Inflammatory macrophage treated with lipopolysaccharide for 4 hours (primary cell): Measurements from ENCODE around the gene XRCC2.
A peak's percentile ranks its signal among the peaks of the same experiment; 100 is the strongest.
"Not testable (repeated sequence)": the region's sequence is repeated elsewhere in the genome, so short reads cannot be mapped to it uniquely, and the experiment has no call there.

Experiments
- DNase-seq: peaks from one replicate; pipeline ENCODE4 v3.0.0-alpha.2; 2020

Gene XRCC2

DNA sequence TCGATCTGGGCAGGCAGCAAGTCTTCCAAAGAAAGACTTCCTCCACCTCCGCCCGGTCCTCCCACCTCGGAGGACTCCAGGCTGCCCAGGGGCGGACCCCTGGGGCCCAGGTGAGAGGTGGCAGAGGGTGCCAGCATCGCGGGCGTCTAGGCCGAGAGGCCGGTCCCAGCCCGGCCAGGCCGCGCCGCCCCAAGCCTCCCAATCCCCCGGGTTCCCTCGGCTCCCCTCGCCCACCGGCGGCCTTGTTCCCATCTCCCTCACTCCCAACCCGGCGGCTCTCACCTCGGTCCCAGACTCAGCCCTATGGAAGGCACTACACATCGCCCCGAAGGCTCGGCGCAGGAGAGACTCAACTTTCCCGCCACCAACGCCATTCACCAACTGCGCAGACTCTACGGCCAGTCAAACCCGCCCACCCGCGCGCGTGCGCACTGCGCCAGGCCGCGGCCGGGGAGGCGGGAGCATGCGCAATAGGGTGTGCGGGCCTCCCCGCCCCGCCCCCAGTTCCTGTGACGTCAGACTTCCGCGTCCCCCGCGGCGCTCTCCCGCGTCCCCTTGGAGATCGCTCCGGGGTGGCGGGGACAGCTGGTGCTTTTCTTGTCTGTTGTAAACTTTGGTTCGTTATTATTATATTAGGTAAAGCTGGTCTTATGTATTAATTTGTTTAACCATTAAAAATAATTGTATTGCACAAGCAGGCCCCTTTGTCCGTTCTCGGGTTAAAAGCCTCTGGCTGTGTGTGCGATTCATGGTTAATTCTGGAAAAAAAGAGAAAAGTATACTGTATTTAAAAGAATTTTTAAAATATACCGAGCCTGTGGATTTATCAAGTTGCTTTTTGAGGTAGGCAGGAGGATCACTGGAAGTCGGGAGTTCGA, at the start of gene XRCC2:
Gene XRCC2, minus strand, starts transcription at position 383 of the 878 bp plus-strand sequence. Its CDS starts 62 bp downstream, at position 321.
- peak; percentile 93 for DNase-seq

GRCh38 chr7:152723364-152723763, 47.4 kb upstream of the XRCC2 start:
- DNase-seq: no peak

GRCh38 chr7:152712412-152713042, 36.6 kb upstream of the XRCC2 start:
- not testable (repeated sequence) for DNase-seq

DNA sequence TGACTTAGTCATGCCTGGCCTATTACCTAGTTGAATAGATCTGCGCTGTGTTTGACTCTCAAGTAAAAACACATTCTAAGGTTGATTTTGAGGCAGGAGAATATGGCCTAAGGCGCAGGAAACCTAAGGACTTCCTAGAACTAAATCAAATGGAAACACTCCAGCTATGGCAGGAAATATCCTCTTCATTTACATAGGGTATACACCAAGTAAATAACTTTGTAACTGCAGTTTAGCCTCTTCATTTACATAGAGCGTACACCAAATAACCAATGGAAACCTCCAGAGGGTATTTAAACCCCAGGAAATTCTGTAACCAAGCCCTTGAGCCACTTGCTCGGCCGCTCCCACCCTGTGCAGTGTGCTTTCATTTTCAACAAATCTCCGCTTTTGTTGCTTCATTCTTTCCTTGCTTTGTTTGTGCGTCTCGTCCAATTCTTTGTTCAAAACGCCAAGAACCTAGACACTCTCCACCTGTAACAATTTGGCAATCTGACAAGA, 35.6 kb upstream of the XRCC2 start:
- DNase-seq: no peak

DNA sequence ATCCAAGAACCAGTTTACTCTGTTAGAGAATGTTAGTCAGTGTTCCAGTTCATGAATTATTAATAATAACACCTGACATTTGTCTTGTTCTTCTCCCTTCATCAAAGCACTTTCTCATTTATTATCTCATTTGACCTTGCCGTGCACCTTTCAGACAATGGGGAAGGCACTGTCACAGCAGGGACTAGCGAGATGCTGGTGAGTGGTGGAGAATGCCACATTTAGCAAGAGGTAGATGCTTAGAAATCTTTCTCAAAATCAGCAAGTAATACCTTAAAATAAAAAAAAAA, 34.2 kb upstream of the XRCC2 start:
- no peak for DNase-seq

DNA sequence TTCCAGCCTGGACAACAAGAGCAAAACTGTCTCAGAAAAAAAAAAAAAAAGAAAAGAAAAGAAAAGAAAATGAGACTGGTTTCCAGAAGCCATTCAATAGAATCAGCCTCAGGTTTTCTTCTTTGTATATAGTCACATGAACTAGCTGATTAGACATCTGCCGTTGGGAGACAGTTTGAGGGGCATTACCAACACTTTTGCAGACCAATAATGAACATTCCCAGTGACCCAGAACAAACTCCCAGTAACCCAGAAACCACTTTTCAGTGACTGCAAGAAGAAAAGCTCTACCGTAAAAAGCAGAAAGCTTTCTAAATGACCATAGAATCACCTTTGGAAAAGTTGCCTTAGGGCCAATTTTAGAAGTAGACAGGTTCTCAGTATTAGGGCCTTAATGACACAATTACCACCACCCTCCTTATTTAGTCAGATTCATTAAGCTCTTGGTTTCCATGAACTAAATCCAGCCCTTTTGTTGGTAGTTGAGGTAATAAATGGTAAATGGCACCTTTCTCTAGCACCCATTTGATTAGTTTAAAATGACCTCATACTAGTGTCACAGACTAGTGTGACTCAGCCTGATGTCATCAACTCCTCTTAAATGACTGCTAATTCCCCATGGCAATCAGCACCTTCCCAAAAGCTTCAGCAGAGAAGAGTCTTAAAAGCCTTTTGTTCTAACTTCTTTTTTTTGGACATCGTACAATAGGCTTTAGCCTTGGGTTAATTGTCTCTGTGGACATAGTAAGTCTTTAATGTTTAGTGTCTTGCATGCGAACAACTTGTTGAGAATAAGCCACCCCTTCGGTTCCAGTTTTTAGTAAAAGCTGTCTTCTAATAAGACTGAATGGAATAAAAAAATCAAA, 33.6 kb upstream of the XRCC2 start:
- DNase-seq: peak; percentile 49

GRCh38 chr7:152704796-152705384, 28.9 kb upstream of the XRCC2 start:
- DNase-seq: no peak

DNA sequence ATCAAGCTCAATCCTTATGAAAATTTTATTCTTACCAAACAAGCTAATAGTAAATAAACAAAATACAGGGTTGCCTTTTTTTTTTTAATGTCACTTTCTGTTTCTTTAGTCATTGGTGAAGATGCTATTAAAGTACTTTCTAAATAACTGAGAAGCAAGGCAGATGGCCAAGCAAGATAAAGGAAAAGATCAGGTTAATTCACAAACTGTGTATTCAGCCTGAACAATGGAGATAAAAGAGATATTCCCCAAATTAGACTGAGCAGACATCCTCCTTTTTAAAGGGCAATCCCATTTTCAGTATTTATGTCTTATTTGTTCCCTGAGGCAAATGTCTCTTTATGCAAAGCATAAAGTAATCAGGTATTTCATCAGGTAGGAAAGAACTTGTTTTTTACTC, 23.1 kb upstream of the XRCC2 start:
- no peak for DNase-seq

GRCh38 chr7:152697268-152697974, 21.5 kb upstream of the XRCC2 start:
- DNase-seq: not testable (repeated sequence)

DNA sequence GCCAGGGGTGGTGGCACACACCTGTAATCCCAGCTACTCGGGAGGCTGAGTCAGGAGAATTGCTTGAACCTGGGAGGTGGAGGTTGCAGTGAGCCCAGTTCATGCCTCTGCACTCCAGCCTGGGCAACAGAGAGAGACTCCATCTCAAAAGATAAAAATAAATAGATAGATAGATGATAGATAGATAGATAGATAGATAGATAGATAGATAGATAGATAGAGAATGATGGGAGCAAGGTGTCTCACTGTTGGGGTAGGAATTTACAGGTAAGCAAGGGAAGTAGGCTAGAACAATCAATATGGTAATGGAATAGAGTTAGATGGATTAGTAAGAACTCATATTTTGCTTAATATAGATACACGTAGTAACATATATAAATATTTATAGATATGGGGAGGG, 16.3 kb upstream of the XRCC2 start:
- not testable (repeated sequence) for DNase-seq

GRCh38 chr7:152683297-152683696, 7.4 kb upstream of the XRCC2 start:
- no peak for DNase-seq

DNA sequence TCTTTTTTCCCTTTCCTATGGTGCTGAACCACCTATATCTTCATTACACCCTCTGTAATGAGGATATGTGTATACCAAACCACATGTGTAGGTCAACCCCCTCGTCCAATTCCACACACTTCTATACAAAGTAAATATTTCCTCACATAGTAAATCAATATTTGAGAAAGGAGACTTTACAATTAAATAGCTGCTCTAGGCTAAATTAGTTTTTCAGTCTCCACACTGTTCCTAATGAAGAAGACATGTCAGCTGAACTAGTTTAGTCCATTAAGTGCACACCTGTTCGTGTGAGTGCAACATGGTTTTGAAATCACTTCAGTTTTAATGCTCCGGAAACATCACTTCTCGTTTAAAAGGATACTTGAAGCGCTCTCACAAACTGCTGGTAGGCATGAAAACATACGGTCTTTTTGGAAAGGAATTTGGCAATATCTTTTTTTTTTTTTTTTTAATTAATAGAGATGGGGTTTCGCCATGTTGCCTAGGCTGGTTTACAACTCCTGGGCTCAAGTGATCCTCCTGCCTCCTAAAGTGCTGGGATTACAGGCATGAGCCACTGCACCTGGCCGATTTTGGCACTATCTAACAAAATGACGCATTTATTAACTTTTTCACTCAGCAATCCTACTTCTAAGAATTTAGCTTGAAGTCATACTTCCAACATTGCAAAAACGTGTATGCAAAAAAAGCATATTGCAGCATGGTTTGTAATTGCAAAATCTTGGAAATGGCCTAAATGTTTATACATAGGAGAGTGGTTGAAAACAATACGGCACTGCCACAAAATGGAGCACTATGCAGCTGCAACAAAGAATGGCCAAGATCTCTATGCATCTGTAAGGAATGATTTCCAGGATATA, 2.1 kb upstream of the XRCC2 start:
- peak; percentile 86 for DNase-seq

DNA sequence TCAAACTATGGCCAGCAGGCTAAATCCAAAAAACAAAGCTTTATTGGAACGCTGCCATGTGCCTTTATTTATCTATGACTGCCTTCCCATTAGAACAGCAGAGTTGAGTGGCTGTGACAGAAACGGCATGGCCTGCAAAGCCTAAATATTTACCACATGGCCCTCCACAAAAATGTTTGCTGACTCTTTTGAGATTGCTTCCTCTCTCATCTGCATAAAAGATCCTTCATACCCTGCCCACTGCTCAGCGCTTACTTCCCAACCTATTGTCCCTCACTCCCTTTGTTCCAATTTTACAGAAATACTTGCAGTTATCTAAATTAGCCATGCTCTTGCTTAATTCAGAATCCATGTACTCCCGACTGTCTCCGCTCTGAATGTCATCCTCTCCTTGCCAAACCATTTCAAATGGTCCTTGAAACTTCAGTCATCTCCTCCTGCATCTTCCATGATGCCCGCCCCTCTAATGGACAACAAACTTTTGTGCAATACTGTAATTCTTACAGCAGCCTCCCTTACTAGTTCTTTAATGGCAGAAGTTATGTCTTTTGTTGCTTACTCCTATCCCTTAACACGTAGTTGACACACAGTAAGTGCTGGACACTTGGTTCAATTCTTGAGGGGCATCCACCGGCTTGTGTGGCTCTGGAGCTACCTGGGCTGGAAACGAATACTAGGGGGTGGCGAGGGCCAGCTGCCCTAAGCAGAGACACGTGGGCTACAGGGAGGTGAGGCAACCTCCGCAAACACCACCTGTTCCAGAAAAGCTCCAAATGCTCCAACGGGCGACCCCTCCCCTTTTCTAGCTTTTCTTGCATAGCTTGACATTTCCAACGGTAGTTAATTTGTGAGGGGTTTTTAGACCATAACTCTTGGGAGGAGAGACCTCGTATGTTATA, 832 bp downstream of the XRCC2 start:
- DNase-seq: no peak

DNA sequence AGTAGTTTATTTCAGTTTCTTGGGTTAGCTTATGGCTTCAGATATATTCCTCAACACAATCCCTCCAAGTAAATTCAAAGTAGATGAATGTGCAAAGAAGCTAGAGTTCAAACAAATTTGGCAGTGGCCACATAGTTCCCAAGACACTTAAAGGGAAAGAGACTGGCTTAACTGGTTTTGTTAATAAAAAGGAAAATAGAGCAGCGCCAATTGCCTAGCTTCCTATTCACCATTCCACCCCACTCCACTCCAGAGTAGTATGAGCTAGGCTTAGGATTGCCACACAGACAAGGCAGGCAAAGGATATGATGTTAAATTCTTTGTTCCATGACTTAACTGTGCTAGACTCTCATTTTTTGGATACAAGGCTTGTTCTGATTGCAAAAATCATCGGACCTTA, 2.0 kb downstream of the XRCC2 start:
- DNase-seq: no peak

DNA sequence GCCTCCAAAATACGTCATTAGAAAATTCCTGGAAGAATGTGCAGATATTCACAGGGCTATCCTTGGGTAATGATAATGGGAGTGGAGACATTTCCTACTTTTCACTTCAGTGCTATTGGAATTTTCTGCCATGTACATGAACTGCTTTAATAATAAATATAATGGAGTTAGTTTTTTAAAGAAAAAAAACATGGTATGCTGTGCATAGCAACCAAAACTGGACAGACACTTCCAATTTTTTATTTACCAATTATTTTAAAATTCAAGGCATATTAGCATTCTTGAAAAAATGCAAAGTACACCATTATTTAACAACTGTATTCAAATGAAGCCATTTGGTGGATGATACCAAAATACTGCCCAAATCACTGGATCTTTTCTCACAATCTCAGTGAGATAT, 3.3 kb downstream of the XRCC2 start:
- no peak for DNase-seq

DNA sequence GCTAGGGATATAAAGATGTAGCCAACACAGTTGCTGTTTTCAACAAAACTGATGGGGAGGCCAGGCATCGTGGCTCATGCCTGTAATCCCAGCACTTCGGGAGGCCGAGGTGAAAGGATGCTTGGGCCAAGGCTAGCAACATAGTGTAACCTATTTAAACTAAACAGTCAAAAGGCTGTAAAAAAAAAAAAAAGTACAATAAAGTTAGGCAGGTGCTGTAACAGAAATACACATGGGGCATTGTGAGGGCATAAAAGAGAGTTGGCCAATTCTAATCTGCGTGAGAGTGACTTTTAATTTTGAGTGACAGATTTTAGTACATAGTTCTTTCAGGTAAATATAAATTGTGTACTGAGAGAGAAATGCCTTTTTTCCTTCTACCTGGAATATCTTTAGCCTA, 6.2 kb downstream of the XRCC2 start:
- no peak for DNase-seq

DNA sequence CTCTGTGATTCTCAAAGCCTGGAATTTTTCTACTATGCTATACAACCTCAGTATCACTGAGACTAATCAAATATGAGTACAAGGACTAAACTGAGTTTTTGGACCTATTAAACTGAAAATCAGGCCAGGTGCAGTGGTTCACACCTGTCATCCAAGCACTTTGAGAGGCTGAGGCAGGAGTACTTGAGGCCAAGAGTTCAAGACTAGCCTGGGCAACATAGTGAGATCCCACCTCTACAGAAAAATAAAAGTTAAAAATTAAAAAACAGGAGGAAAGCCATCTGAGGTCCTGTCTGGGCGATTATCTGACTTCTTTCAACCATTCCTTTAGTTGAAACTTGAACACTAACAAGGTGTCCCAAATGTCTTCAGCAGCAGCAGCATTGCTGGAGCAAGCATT, 7.0 kb downstream of the XRCC2 start:
- no peak for DNase-seq

- peak; percentile 59 for DNase-seq
These were observed 8.0 kb downstream of the XRCC2 start for GRCh38 chr7:152667958-152668357.

- DNase-seq: no peak
These were observed 9.9 kb downstream of the XRCC2 start for GRCh38 chr7:152666078-152666477.

DNA sequence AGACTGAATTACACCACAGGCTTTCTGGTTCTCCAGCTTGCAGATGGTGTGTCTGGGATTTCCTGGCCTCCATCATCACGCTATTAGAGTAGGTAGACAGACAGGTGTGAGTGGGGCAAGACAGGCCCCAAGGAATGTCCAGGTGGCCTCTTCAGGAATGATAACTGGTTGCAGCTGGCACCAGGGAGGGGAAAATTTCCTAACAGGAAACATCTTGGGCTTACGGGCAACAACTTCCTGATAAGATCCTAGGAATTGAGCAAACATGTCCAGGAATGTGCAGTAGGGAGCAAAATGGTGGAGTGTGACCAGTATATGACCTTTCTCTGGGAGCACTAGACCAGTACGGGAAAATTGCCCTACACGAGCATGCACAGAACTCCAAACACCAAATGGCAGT, 11.3 kb downstream of the XRCC2 start:
- no peak for DNase-seq
